Measurements from ENCODE around the gene PXDC1. TPM values are rescaled to one million over a fixed set of nuclear protein-coding genes. Genes with fewer than 3 reads are reported as not detected.

The PXDC1 gene
- total RNA-seq, 1 donor from 2014 or later, result 64.5 TPM

- no peak for DNase-seq (ENCODE audit: low read depth)
- no peak for TF ChIP-seq CTCF (IDR thresholded peaks at IDR 0.05; ENCODE audit: insufficient read depth, low read length, severe bottlenecking)
- no peak for FAIRE-seq
- Histone ChIP-seq H3K4me3 (ENCODE audit: low read depth, low read length) (no peak overlapping the region), H3K27me3 (ENCODE audit: control insufficient read depth, insufficient read depth, low read length) (no peaks in the 10 kb centered on the region), H3K36me3 (ENCODE audit: control insufficient read depth, insufficient read depth, low read length) (peaks cover 37% of the 10 kb centered on the region)
Measured at GRCh38 chr6:3727593-3728108, 23.9 kb downstream of the PXDC1 start.

GRCh38 chr6:3727036-3727435 lies 24.5 kb downstream of the PXDC1 start:
- no peak overlapping the region for H3K4me3 ChIP-seq (ENCODE audit: low read depth, low read length)
- TF ChIP-seq CTCF (IDR thresholded peaks at IDR 0.05; ENCODE audit: insufficient read depth, low read length, severe bottlenecking), result no peak
- H3K27me3 ChIP-seq (ENCODE audit: control insufficient read depth, insufficient read depth, low read length), result no peaks in the 10 kb centered on the region
- DNase-seq (ENCODE audit: low read depth) (no peak), FAIRE-seq (no peak)
- peaks cover 37% of the 10 kb centered on the region for H3K36me3 ChIP-seq (ENCODE audit: control insufficient read depth, insufficient read depth, low read length)

- Histone ChIP-seq H3K36me3 (ENCODE audit: control insufficient read depth, insufficient read depth, low read length) (peaks cover 34% of the 10 kb centered on the region), H3K4me3 (ENCODE audit: low read depth, low read length) (no peak overlapping the region), H3K27me3 (ENCODE audit: control insufficient read depth, insufficient read depth, low read length) (no peaks in the 10 kb centered on the region)
- TF ChIP-seq CTCF (IDR thresholded peaks at IDR 0.05; ENCODE audit: insufficient read depth, low read length, severe bottlenecking), result no peak
- DNase-seq (ENCODE audit: low read depth) (no peak), FAIRE-seq (no peak)
Measured at GRCh38 chr6:3726421-3726820, 25.1 kb downstream of the PXDC1 start.

GRCh38 chr6:3725145-3726047 lies 26.1 kb downstream of the PXDC1 start:
- no peak for TF ChIP-seq CTCF (IDR thresholded peaks at IDR 0.05; ENCODE audit: insufficient read depth, low read length, severe bottlenecking)
- H3K4me3 ChIP-seq (ENCODE audit: low read depth, low read length), result no peak overlapping the region
- H3K27me3 ChIP-seq (ENCODE audit: control insufficient read depth, insufficient read depth, low read length), result no peaks in the 10 kb centered on the region
- FAIRE-seq (peak; percentile 43), DNase-seq (ENCODE audit: low read depth) (no peak)
- peaks cover 29% of the 10 kb centered on the region for H3K36me3 ChIP-seq (ENCODE audit: control insufficient read depth, insufficient read depth, low read length)

GRCh38 chr6:3724451-3725144 lies 26.9 kb downstream of the PXDC1 start:
- FAIRE-seq, result peak; percentile 43
- TF ChIP-seq CTCF (IDR thresholded peaks at IDR 0.05; ENCODE audit: insufficient read depth, low read length, severe bottlenecking), result no peak
- Histone ChIP-seq H3K27me3 (ENCODE audit: control insufficient read depth, insufficient read depth, low read length) (no peaks in the 10 kb centered on the region), H3K4me3 (ENCODE audit: low read depth, low read length) (no peak overlapping the region), H3K36me3 (ENCODE audit: control insufficient read depth, insufficient read depth, low read length) (peaks cover 29% of the 10 kb centered on the region)
- DNase-seq (ENCODE audit: low read depth), result no peak
